HCT116 (cell line): Measurements from ENCODE around the gene MUC3A. TPM values are rescaled to one million over a fixed set of nuclear protein-coding genes. Genes with fewer than 3 reads are reported as not detected.

Experiments
- ATAC-seq: fragments of 200-7000 bp; cut with Tn5 transposase; 2 replicates; pipeline ENCODE4 v1.9.1; 2020; ENCODE audit warnings: mild to moderate bottlenecking, moderate library complexity
- BruUV-seq: library from RNA; stranded (reverse); fragments of 400-500 nt; replicated peaks from 2 replicates; lab custom pipeline; 2021; lab: Mats Ljungman, UMichigan
- CTCF ChIA-PET: fragments of 300-600 bp; sonication (Branson Sonifier 250); formaldehyde crosslinking; loops from one replicate; lab custom pipeline; 2021; ENCODE audit warnings: antibody characterized with exemption; lab: Charles Lee
- POLR2A ChIA-PET: fragments of 300-600, 350-600 bp; sonication (Branson Sonifier 250); formaldehyde crosslinking; loops from one replicate; lab custom pipeline; 2021; ENCODE audit warnings: antibody characterized with exemption; lab: Charles Lee
- RAD21 ChIA-PET, 2 experiments: fragments of 300-600 bp; sonication (Branson Sonifier 250); formaldehyde crosslinking; loops; one replicate each; lab custom pipeline; 2023; ENCODE audit warnings: low total read pairs in 2 of 2; ENCODE audit not compliant: uncharacterized antibody in 2 of 2, unreplicated experiment in 2 of 2, low non-redundant PET in 1 of 2; lab: Charles Lee
- DNase-seq: peaks from one replicate; pipeline ENCODE4 v3.0.0-alpha.2; 2010; ENCODE audit warnings: low read depth, low spot score
- H2AFZ ChIP-seq: fragments of 200-600 bp; shearing (Covaris generic), sonication (generic); 2 replicates; pipeline ENCODE4 v1.6.1; 2017; ENCODE audit warnings: low read depth, mixed run types, mixed read lengths, antibody characterized with exemption, low read length; ENCODE audit not compliant: poor library complexity, severe bottlenecking
- H3K27ac ChIP-seq: 2 replicates; pipeline ENCODE4 v1.5.1; 2012; ENCODE audit warnings: low read depth, low read length
- H3K27me3 ChIP-seq: fragments of 200-600 bp; sonication (generic); 2 replicates; pipeline ENCODE4 v1.6.1; 2016; ENCODE audit warnings: mixed run types, low read length, mixed read lengths; ENCODE audit not compliant: insufficient read depth
- H3K36me3 ChIP-seq, 2 experiments: fragments of 200-500 bp in 1 of 2; fragments of 200-600 bp in 1 of 2; sonication (Bioruptor generic) in 1 of 2; sonication (generic) in 1 of 2; 2 replicates each; pipeline versions ENCODE4 v1.5.1 to v1.6.1; 2014 to 2016; ENCODE audit warnings: low read length in 2 of 2, inconsistent platforms in 1 of 2, mixed read lengths in 1 of 2, mixed run types in 1 of 2; ENCODE audit not compliant: insufficient read depth in 2 of 2, control insufficient read depth in 1 of 2
- H3K4me1 ChIP-seq, 2 experiments: fragments of 200-600 bp in 1 of 2; sonication (generic) in 1 of 2; 2 replicates each; pipeline versions ENCODE4 v1.5.1 to v1.6.1; 2012 to 2017; ENCODE audit warnings: low read length in 2 of 2, inconsistent platforms in 1 of 2, mild to moderate bottlenecking in 1 of 2, mixed read lengths in 1 of 2, mixed run types in 1 of 2, moderate library complexity in 1 of 2; ENCODE audit not compliant: insufficient read depth in 2 of 2, control insufficient read depth in 1 of 2
- H3K4me2 ChIP-seq: fragments of 200-600 bp; sonication (generic); 2 replicates; pipeline ENCODE4 v1.6.1; 2017; ENCODE audit warnings: mixed run types, low read length, mixed read lengths
- H3K4me3 ChIP-seq, 2 experiments: fragments of 200-600 bp in 1 of 2; sonication (generic) in 1 of 2; replicated peaks in 1 of 2; 2 replicates each; pipeline ENCODE4 v1.5.1; 2011 to 2016; ENCODE audit warnings: low read length in 2 of 2, control low read depth in 1 of 2, low read depth in 1 of 2, mild to moderate bottlenecking in 1 of 2, mixed read lengths in 1 of 2, mixed run types in 1 of 2
- H3K79me2 ChIP-seq: fragments of 200-600 bp; sonication (generic); 2 replicates; pipeline ENCODE4 v1.6.1; 2017; ENCODE audit warnings: mild to moderate bottlenecking, mixed run types, low read length, moderate library complexity, mixed read lengths; ENCODE audit not compliant: insufficient read depth
- H3K9ac ChIP-seq: fragments of 200-600 bp; sonication (generic); 2 replicates; pipeline ENCODE4 v1.6.1; 2016; ENCODE audit warnings: low read length, mixed read lengths
- H3K9me2 ChIP-seq: fragments of 200-600 bp; sonication (generic), shearing (Covaris generic); 2 replicates; pipeline ENCODE4 v1.6.1; 2017; ENCODE audit warnings: mixed run types, mild to moderate bottlenecking, moderate library complexity; ENCODE audit not compliant: insufficient read depth
- H3K9me3 ChIP-seq, 2 experiments: fragments of 200-500 bp in 1 of 2; fragments of 200-600 bp in 1 of 2; sonication (Bioruptor generic) in 1 of 2; sonication (generic) in 1 of 2; 2 replicates each; pipeline ENCODE4 v1.6.1; 2014 to 2017; ENCODE audit warnings: low read length in 2 of 2, mixed read lengths in 2 of 2, inconsistent platforms in 1 of 2, low read depth in 1 of 2, mild to moderate bottlenecking in 1 of 2, mixed run types in 1 of 2, moderate library complexity in 1 of 2; ENCODE audit not compliant: control insufficient read depth in 1 of 2, insufficient read depth in 1 of 2
- H4K20me1 ChIP-seq: fragments of 200-600 bp; sonication (generic), shearing (Covaris generic); 2 replicates; pipeline ENCODE4 v1.6.1; 2017; ENCODE audit warnings: mixed run types, mild to moderate bottlenecking, moderate library complexity; ENCODE audit not compliant: insufficient read depth
- ATF3 ChIP-seq: IDR thresholded peaks from 2 replicates; pipeline ENCODE4 v1.6.1; 2012
- CBX3 ChIP-seq: IDR thresholded peaks from 2 replicates; pipeline ENCODE4 v1.6.1; 2012; ENCODE audit warnings: low read depth
- CEBPB ChIP-seq: IDR thresholded peaks from 2 replicates; pipeline ENCODE4 v1.6.1; 2012; ENCODE audit warnings: low read depth
- CTCF ChIP-seq, 3 experiments: fragments of 200-600 bp in 1 of 3; sonication (generic) in 1 of 3; IDR thresholded peaks in 2 of 3; conservative IDR thresholded peaks in 1 of 3; 2 replicates each; pipeline ENCODE4 v1.5.1; 2012 to 2017; ENCODE audit warnings: low read depth in 2 of 3, low read length in 2 of 3, antibody characterized with exemption in 1 of 3, borderline replicate concordance in 1 of 3, control low read depth in 1 of 3, mild to moderate bottlenecking in 1 of 3, mixed read lengths in 1 of 3, mixed run types in 1 of 3, moderate library complexity in 1 of 3; ENCODE audit not compliant: insufficient read depth in 1 of 3
- EGR1 ChIP-seq: IDR thresholded peaks from 2 replicates; pipeline ENCODE4 v1.6.1; 2012; ENCODE audit warnings: low read depth
- ELF1 ChIP-seq: IDR thresholded peaks from 2 replicates; pipeline ENCODE4 v1.6.1; 2012; ENCODE audit warnings: low read depth, borderline replicate concordance
- EZH2 ChIP-seq: fragments of 200-600 bp; sonication (generic); IDR thresholded peaks from 2 replicates; pipeline ENCODE4 v1.6.1; 2017; ENCODE audit warnings: antibody characterized with exemption, mixed run types
- EZH2phosphoT487 ChIP-seq: fragments of 200-600 bp; IDR thresholded peaks from 2 replicates; pipeline ENCODE4 v1.6.1; 2018; ENCODE audit warnings: antibody characterized with exemption, borderline replicate concordance
- FOSL1 ChIP-seq: IDR thresholded peaks from 2 replicates; pipeline ENCODE4 v1.6.1; 2012; ENCODE audit warnings: low read depth
- JUND ChIP-seq: IDR thresholded peaks from 2 replicates; pipeline ENCODE4 v1.6.1; 2012
- POLR2A ChIP-seq: IDR thresholded peaks from 2 replicates; pipeline ENCODE4 v1.7.0; 2011; ENCODE audit warnings: borderline replicate concordance; ENCODE audit not compliant: insufficient read depth, insufficient read length; ENCODE audit errors: extremely low read depth
- POLR2AphosphoS5 ChIP-seq: IDR thresholded peaks from 2 replicates; pipeline ENCODE4 v1.6.1; 2011; ENCODE audit warnings: mild to moderate bottlenecking, low read depth, low read length, moderate library complexity
- RAD21 ChIP-seq: IDR thresholded peaks from 2 replicates; pipeline ENCODE4 v1.6.1; 2012; ENCODE audit warnings: low read depth, mild to moderate bottlenecking
- SIN3A ChIP-seq: IDR thresholded peaks from 2 replicates; pipeline ENCODE4 v1.6.1; 2012; ENCODE audit warnings: low read depth
- SRF ChIP-seq: IDR thresholded peaks from 2 replicates; pipeline ENCODE4 v1.6.1; 2012; ENCODE audit warnings: low read depth
- ZFX ChIP-seq: fragments of 450-650 bp; IDR thresholded peaks from 2 replicates; pipeline ENCODE4 v1.6.1; 2017
- ZNF274 ChIP-seq: fragments of 200-500 bp; sonication (Bioruptor generic); IDR thresholded peaks from 2 replicates; pipeline ENCODE4 v1.6.1; 2014; ENCODE audit warnings: mild to moderate bottlenecking, low read depth, low read length, inconsistent platforms
- intact Hi-C: fragments of 100-400 bp; cut with micrococcal nuclease; formaldehyde crosslinking; loops from 2 replicates; pipeline ENCODE4 v1.10.0; 2022
- total RNA-seq: library from RNA; stranded (reverse); gene quantifications from one replicate; pipeline ENCODE4 v1.2.1, GENCODE V29; 2021; ENCODE audit not compliant: unreplicated experiment

Gene MUC3A
- total RNA-seq, 1 experiment from 2014 or later: 30.8 TPM

GRCh38 chr7:100946766-100947365 is 2.5 kb upstream of the MUC3A start (continued):
- no peak for TF ChIP-seq CTCF (IDR thresholded peaks at IDR 0.05 in 2 of 3, conservative IDR thresholded peaks at IDR 0.05 in 1 of 3; ENCODE audit: borderline replicate concordance in 1 of 3, insufficient read depth in 1 of 3, low read depth in 2 of 3, low read length in 2 of 3)
- TF ChIP-seq JUND: no peak
- no peak for TF ChIP-seq CBX3
- no peak for TF ChIP-seq RAD21
- no peak for TF ChIP-seq EGR1
- TF ChIP-seq POLR2AphosphoS5: no peak
- TF ChIP-seq CEBPB: no peak

GRCh38 chr7:100947792-100948191 is 1.5 kb upstream of the MUC3A start:
- no peaks in the 10 kb centered on the region for H3K9me2 ChIP-seq
- H3K27me3 ChIP-seq: peaks cover 4% of the 10 kb centered on the region; the same call in 1 of the 2 replicates
- H3K27ac ChIP-seq: no peak overlapping the region
- BruUV-seq: no TSS peak
- no peaks in the 10 kb centered on the region for H3K4me1 ChIP-seq
- no peaks in the 10 kb centered on the region for H3K79me2 ChIP-seq
- no peaks in the 10 kb centered on the region for H4K20me1 ChIP-seq
- TF ChIP-seq FOSL1: no peak
- no peak for TF ChIP-seq CEBPB
- no peak for TF ChIP-seq ATF3
- no peak for TF ChIP-seq SIN3A
- TF ChIP-seq ZFX: no peak
- TF ChIP-seq EZH2: no peak
- TF ChIP-seq SRF: no peak
- TF ChIP-seq POLR2A: no peak
- TF ChIP-seq ELF1: no peak
- TF ChIP-seq EZH2phosphoT487: no peak
- no peak for TF ChIP-seq RAD21
- TF ChIP-seq JUND: no peak
- TF ChIP-seq ZNF274: no peak
- no peak for TF ChIP-seq POLR2AphosphoS5
- H3K36me3 ChIP-seq: no peaks in the 10 kb centered on the region
- ChIA-PET POLR2A (no interaction called here), CTCF (no interaction called here), RAD21 (no interaction called here)
- H3K4me3 ChIP-seq: no peak overlapping the region
- no peak overlapping the region for H2AFZ ChIP-seq
- DNase-seq: no peak
- peaks cover 0 to 3% of the 10 kb centered on the region in 2 experiments; a peak in 1 of 4 replicates for H3K9me3 ChIP-seq
- no peak for ATAC-seq
- intact Hi-C loops: no loop called here
- no peak overlapping the region for H3K9ac ChIP-seq
- no peak overlapping the region for H3K4me2 ChIP-seq
